Measurements from ENCODE around the gene LGI1.

DNA sequence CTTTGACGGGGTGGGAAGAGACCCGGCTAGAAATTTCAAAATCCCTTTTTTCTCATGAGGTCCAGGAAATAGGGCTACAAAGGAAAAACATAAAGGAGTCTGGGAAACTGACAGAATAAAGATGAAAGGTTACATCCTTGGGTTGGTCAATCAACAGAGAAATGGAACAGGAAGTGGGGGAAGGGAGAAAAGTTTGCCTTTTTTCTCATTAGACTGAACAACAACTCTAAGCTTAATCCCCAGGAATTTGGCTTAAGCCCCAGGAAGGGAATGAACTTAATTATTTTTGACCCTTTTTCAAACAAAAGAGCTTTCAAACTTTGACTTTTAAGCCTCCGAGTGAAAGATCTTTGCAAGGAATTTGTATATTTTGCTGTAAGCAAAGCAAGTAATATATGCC, 32.7 kb downstream of the LGI1 start:
- TF ChIP-seq, protein P1, sequence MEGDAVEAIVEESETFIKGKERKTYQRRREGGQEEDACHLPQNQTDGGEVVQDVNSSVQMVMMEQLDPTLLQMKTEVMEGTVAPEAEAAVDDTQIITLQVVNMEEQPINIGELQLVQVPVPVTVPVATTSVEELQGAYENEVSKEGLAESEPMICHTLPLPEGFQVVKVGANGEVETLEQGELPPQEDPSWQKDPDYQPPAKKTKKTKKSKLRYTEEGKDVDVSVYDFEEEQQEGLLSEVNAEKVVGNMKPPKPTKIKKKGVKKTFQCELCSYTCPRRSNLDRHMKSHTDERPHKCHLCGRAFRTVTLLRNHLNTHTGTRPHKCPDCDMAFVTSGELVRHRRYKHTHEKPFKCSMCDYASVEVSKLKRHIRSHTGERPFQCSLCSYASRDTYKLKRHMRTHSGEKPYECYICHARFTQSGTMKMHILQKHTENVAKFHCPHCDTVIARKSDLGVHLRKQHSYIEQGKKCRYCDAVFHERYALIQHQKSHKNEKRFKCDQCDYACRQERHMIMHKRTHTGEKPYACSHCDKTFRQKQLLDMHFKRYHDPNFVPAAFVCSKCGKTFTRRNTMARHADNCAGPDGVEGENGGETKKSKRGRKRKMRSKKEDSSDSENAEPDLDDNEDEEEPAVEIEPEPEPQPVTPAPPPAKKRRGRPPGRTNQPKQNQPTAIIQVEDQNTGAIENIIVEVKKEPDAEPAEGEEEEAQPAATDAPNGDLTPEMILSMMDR (optimal IDR thresholded peaks at IDR 0.05 in 1 of 3, IDR thresholded peaks at IDR 0.05 in 1 of 3, conservative IDR thresholded peaks at IDR 0.05 in 1 of 3; ENCODE audit: extremely low read depth in 1 of 3, insufficient read depth in 2 of 3, low read length in 3 of 3): no peak
- no peak for TF ChIP-seq EZH2 (IDR thresholded peaks at IDR 0.05; ENCODE audit: low read length)

All from keratinocyte (primary cell).